Measurements from ENCODE around the gene FNDC1.

The FNDC1 gene

GRCh38 chr6:159161839-159162238, 7.4 kb upstream of the FNDC1 start:
- no peak for DNase-seq (ENCODE audit: low spot score)

- DNase-seq (ENCODE audit: low spot score), result no peak
These were observed 5.3 kb upstream of the FNDC1 start for GRCh38 chr6:159163901-159164370.

- DNase-seq (ENCODE audit: low spot score), result no peak
These were observed 536 bp upstream of the FNDC1 start for GRCh38 chr6:159168536-159169192.

- DNase-seq (ENCODE audit: low spot score), result peak; percentile 7
These were observed 545 bp downstream of the FNDC1 start for GRCh38 chr6:159169557-159170332.

- DNase-seq (ENCODE audit: low spot score), result no peak
These were observed 1.1 kb downstream of the FNDC1 start for GRCh38 chr6:159170333-159170672.

GRCh38 chr6:159170999-159171712, 2.0 kb downstream of the FNDC1 start:
- DNase-seq (ENCODE audit: low spot score), result no peak

GRCh38 chr6:159172091-159172491, 2.9 kb downstream of the FNDC1 start:
- no peak for DNase-seq (ENCODE audit: low spot score)

- DNase-seq (ENCODE audit: low spot score), result peak; percentile 66
These were observed 5.2 kb downstream of the FNDC1 start for GRCh38 chr6:159174263-159174969.

- no peak for DNase-seq (ENCODE audit: low spot score)
These were observed 7.7 kb downstream of the FNDC1 start for GRCh38 chr6:159176913-159177312.

GRCh38 chr6:159178847-159179246, 9.6 kb downstream of the FNDC1 start:
- no peak for DNase-seq (ENCODE audit: low spot score)

GRCh38 chr6:159180001-159180400, 10.8 kb downstream of the FNDC1 start:
- no peak for DNase-seq (ENCODE audit: low spot score)

- peak; percentile 18 for DNase-seq (ENCODE audit: low spot score)
These were observed 12.7 kb downstream of the FNDC1 start for GRCh38 chr6:159181914-159182313.

GRCh38 chr6:159184559-159184958, 15.4 kb downstream of the FNDC1 start:
- DNase-seq (ENCODE audit: low spot score), result no peak

- DNase-seq (ENCODE audit: low spot score), result no peak
These were observed 21.3 kb downstream of the FNDC1 start for GRCh38 chr6:159190460-159190859.

GRCh38 chr6:159193923-159194322, 24.7 kb downstream of the FNDC1 start:
- no peak for DNase-seq (ENCODE audit: low spot score)

GRCh38 chr6:159194421-159194820, 25.2 kb downstream of the FNDC1 start:
- DNase-seq (ENCODE audit: low spot score), result no peak

- no peak for DNase-seq (ENCODE audit: low spot score)
These were observed 27.3 kb downstream of the FNDC1 start for GRCh38 chr6:159196430-159196975.

- DNase-seq (ENCODE audit: low spot score), result no peak
These were observed 28.1 kb downstream of the FNDC1 start for GRCh38 chr6:159197251-159197650.

- no peak for DNase-seq (ENCODE audit: low spot score)
These were observed 32.1 kb downstream of the FNDC1 start for GRCh38 chr6:159201336-159201735.

- no peak for DNase-seq (ENCODE audit: low spot score)
These were observed 34.3 kb downstream of the FNDC1 start for GRCh38 chr6:159203304-159204005.

- no peak for DNase-seq (ENCODE audit: low spot score)
These were observed 35.4 kb downstream of the FNDC1 start for GRCh38 chr6:159204605-159205004.
